ENCODE measurements around the gene B3GALT6. TPM values are rescaled to one million over a fixed set of nuclear protein-coding genes. Genes with fewer than 3 reads are reported as not detected.

The B3GALT6 gene
- total RNA-seq, 2 donors from 2014 or later: 10.9 to 16.7 TPM

- ATAC-seq (replicated peaks): no peak
- H3K4me1 Mint-ChIP-seq: peaks cover 14% of the 10 kb centered on the region
- peaks cover 17% of the 10 kb centered on the region for H3K36me3 Mint-ChIP-seq (ENCODE audit: low read depth)
- no peak overlapping the region for H3K4me3 Mint-ChIP-seq
- H3K27ac Mint-ChIP-seq: no peak overlapping the region
- no peaks in the 10 kb centered on the region for H3K27me3 Mint-ChIP-seq
- H3K9me3 Mint-ChIP-seq: no peaks in the 10 kb centered on the region
These were observed 33.5 kb upstream of the B3GALT6 start for GRCh38 chr1:1198423-1199140.

DNA sequence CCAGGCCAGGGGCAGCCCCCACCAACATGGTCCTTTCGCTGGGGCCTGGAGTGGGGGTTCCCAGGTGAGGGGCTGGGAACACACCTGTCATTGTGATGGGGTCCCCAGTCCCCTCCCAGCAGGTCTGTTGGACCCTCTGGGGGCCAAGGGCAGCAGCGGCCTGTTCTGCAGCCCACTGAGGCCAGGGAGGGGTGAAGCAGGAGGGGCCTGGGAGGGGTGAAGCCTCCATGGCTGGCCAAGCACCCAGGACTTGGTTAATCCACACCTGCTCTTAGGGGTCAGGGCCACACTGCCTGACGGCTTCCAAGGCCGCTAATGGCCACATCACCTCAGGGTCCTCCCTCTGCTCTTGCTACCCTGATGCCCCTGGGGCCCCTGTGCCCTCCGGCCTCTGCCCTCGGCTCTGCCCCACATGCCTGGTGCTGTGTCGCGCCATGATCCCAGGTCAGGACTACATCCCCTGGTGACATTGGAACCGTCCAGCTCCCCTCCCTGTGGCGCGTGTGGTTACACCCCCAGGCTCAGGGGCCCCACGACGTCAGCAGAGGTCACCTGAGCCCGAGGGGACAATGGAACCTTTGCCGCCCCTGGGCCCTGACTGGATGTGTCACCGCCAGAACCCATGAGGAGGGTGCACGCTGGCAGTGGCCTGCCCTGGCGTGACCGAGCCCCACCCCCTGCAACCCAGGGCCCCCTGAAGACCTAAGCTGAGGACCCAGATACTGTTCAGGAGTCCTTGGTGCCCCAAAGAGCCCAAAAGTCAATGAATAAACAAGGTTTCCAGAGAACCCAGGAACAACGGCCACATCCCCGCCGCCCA, 32.7 kb upstream of the B3GALT6 start:
- ATAC-seq (replicated peaks): no peak
- peaks cover 14% of the 10 kb centered on the region for H3K4me1 Mint-ChIP-seq
- H3K27ac Mint-ChIP-seq: peak overlapping the region; percentile 89
- peak overlapping the region; percentile 75 for H3K4me3 Mint-ChIP-seq
- H3K27me3 Mint-ChIP-seq: no peaks in the 10 kb centered on the region
- H3K36me3 Mint-ChIP-seq (ENCODE audit: low read depth): peaks cover 25% of the 10 kb centered on the region
- no peaks in the 10 kb centered on the region for H3K9me3 Mint-ChIP-seq

GRCh38 chr1:1199961-1200875, 31.8 kb upstream of the B3GALT6 start:
- Mint-ChIP-seq H3K36me3 (ENCODE audit: low read depth) (peaks cover 34% of the 10 kb centered on the region), H3K27me3 (no peaks in the 10 kb centered on the region), H3K4me1 (peaks cover 5% of the 10 kb centered on the region), H3K27ac (peak overlapping the region; percentile 89), H3K4me3 (peak overlapping the region; percentile 75), H3K9me3 (no peaks in the 10 kb centered on the region)
- no peak for ATAC-seq (replicated peaks)

- peaks cover 4% of the 10 kb centered on the region for H3K4me1 Mint-ChIP-seq
- H3K36me3 Mint-ChIP-seq (ENCODE audit: low read depth): peaks cover 43% of the 10 kb centered on the region
- H3K27ac Mint-ChIP-seq: peak overlapping the region; percentile 89
- ATAC-seq (replicated peaks): peak; percentile 68
- peak overlapping the region; percentile 75 for H3K4me3 Mint-ChIP-seq
- no peaks in the 10 kb centered on the region for H3K9me3 Mint-ChIP-seq
- no peaks in the 10 kb centered on the region for H3K27me3 Mint-ChIP-seq
These were observed 30.9 kb upstream of the B3GALT6 start for GRCh38 chr1:1200876-1201810.

GRCh38 chr1:1202831-1203560, 29.0 kb upstream of the B3GALT6 start:
- H3K27me3 Mint-ChIP-seq: no peaks in the 10 kb centered on the region
- H3K9me3 Mint-ChIP-seq: no peaks in the 10 kb centered on the region
- H3K36me3 Mint-ChIP-seq (ENCODE audit: low read depth): peaks cover 57% of the 10 kb centered on the region
- peak overlapping the region; percentile 95 for H3K4me3 Mint-ChIP-seq
- H3K27ac Mint-ChIP-seq: no peak overlapping the region
- ATAC-seq (replicated peaks): no peak
- H3K4me1 Mint-ChIP-seq: peaks cover 5% of the 10 kb centered on the region

- ATAC-seq (replicated peaks): no peak
- peak overlapping the region; percentile 61 for H3K27ac Mint-ChIP-seq
- no peaks in the 10 kb centered on the region for H3K9me3 Mint-ChIP-seq
- peaks cover 65% of the 10 kb centered on the region for H3K36me3 Mint-ChIP-seq (ENCODE audit: low read depth)
- no peaks in the 10 kb centered on the region for H3K27me3 Mint-ChIP-seq
- H3K4me3 Mint-ChIP-seq: peak overlapping the region; percentile 95
- peaks cover 10% of the 10 kb centered on the region for H3K4me1 Mint-ChIP-seq
These were observed 28.2 kb upstream of the B3GALT6 start for GRCh38 chr1:1203561-1204424.

DNA sequence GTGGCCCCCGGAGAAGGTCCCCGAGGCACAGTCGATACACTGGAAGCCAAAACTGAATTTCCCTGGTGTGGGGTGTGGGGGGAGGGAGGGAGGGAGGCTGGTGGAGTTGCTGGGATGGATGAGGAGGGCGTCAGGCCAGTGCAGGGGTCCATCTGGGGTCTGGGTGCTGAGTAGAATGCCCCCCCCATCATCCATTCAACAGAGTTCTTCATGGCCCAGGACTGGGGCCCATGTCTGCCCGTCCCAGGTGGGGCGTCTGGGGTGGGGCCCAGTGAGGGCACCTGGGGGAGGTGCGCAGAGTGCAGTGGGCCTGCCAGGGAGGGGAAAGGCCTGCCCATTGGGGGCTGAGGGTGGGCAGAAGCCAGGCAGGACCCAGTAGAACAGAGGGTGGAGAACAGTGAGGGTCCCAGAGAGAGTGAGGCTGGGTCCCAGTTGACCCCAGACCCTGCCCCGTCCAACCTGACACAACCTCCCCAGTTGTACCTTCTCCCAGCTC, 27.6 kb upstream of the B3GALT6 start:
- H3K27ac Mint-ChIP-seq: peak overlapping the region; percentile 61
- peaks cover 10% of the 10 kb centered on the region for H3K4me1 Mint-ChIP-seq
- H3K36me3 Mint-ChIP-seq (ENCODE audit: low read depth): peaks cover 72% of the 10 kb centered on the region
- H3K9me3 Mint-ChIP-seq: no peaks in the 10 kb centered on the region
- H3K4me3 Mint-ChIP-seq: peak overlapping the region; percentile 95
- no peaks in the 10 kb centered on the region for H3K27me3 Mint-ChIP-seq
- ATAC-seq (replicated peaks): no peak

DNA sequence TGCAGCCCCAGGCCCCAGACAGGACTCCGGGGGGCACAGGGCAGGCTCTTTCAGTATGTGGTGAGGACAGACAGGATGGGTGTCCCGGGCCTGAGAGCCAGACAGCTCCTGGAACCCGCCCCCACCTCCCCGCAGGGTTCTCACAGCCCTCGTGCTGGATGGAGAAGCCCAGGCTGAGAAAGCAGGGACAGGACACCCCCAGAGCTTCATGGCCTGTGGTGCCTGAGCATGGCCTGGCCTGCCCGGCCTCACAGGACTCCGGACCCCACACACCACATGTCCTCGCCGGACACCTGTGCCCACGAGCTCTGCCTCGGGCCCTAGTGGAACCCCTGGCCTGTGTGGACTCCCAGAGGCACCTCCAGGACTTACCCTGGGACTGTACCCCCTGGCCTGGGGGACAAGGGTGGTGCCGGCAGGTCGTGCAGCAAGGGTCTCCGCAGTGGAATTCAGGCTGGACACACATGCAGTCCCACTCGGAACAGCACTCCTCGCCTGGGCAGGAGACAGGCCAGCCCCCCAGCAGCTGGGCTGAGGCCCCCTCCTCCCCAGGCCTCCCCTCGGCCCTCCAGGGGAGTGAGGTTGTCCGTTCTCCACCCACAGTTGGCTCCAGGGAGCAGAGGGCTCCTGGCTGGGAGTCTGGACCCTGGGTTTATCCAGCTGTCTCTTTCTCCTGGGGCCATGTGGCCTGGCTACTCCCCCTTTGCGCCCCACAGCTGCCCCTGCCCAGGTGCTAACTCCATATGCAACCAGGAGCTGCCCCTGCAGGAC, 26.9 kb upstream of the B3GALT6 start:
- Mint-ChIP-seq H3K36me3 (ENCODE audit: low read depth) (peaks cover 78% of the 10 kb centered on the region), H3K4me3 (peak overlapping the region; percentile 95), H3K27me3 (no peaks in the 10 kb centered on the region), H3K27ac (peak overlapping the region; percentile 61), H3K9me3 (no peaks in the 10 kb centered on the region), H3K4me1 (peaks cover 10% of the 10 kb centered on the region)
- ATAC-seq (replicated peaks): no peak

DNA sequence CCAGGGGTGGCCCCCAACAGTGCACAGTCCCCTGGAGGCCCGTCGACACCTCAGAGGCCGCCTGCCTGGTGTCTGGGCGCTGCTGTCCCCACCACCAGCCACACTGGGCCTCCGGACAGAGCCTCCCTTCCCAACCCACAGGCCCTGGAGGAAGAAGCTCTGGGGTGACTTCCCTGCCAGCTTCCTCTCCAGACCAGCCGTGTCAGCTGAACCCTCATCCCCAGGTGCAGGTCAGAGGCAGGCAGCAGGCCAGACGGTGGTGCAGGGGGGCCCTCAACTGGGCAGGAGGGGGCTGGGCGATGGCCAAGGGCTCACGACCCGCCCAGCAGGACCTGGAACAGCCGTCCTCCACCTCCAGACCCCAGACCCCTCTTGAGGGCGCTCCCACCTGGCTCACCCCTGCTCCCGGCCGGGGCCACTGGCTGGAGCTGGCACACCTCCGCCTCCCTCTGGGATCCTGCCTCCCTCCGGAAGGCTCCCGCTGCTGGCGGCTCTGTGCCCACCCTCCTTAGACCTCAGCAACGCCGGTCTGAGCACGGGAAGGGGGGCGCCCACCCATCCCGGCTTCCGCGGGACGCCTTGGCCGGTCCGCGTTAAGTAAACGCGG, 26.2 kb upstream of the B3GALT6 start:
- Mint-ChIP-seq H3K27ac (peak overlapping the region; percentile 96), H3K4me1 (peaks cover 6% of the 10 kb centered on the region), H3K4me3 (peak overlapping the region; percentile 95), H3K27me3 (no peaks in the 10 kb centered on the region), H3K36me3 (ENCODE audit: low read depth) (peaks cover 79% of the 10 kb centered on the region), H3K9me3 (no peaks in the 10 kb centered on the region)
- ATAC-seq (replicated peaks): no peak

GRCh38 chr1:1206376-1206965, 25.6 kb upstream of the B3GALT6 start, which contains the start of gene TNFRSF18:
TNFRSF18 (minus strand) TSS chr1:1206592; CDS start chr1:1206571, 21 bp downstream.
- peaks cover 6% of the 10 kb centered on the region for H3K4me1 Mint-ChIP-seq
- H3K27ac Mint-ChIP-seq: peak within 1 kb of the TSS; percentile 96
- H3K36me3 Mint-ChIP-seq (ENCODE audit: low read depth): peaks cover 85% of the 10 kb centered on the region
- H3K27me3 Mint-ChIP-seq: no peaks in the 10 kb centered on the region
- H3K4me3 Mint-ChIP-seq: peak within 1 kb of the TSS; percentile 95
- H3K9me3 Mint-ChIP-seq: no peaks in the 10 kb centered on the region
- peak; percentile 39 for ATAC-seq (replicated peaks)

GRCh38 chr1:1206966-1207531, 25.0 kb upstream of the B3GALT6 start:
- H3K9me3 Mint-ChIP-seq: no peaks in the 10 kb centered on the region
- no peaks in the 10 kb centered on the region for H3K27me3 Mint-ChIP-seq
- H3K36me3 Mint-ChIP-seq (ENCODE audit: low read depth): peaks cover 90% of the 10 kb centered on the region
- H3K4me1 Mint-ChIP-seq: peaks cover 6% of the 10 kb centered on the region
- H3K27ac Mint-ChIP-seq: peak overlapping the region; percentile 96
- ATAC-seq (replicated peaks): peak; percentile 9
- peak overlapping the region; percentile 95 for H3K4me3 Mint-ChIP-seq
